H9 (cell line): Measurements from ENCODE around the gene MXI1. TPM values are rescaled to one million over a fixed set of nuclear protein-coding genes. Genes with fewer than 3 reads are reported as not detected.

Source experiments
- DNase-seq: peaks from one replicate; pipeline ENCODE4 v3.0.0-alpha.2; 2017
- H2AFZ ChIP-seq: one replicate; pipeline ENCODE4 v1.6.1; 2013; ENCODE audit warnings: mild to moderate bottlenecking, low read length, control low read depth, moderate library complexity
- H2AK5ac ChIP-seq: 2 replicates; pipeline ENCODE4 v1.6.1; 2013; ENCODE audit warnings: low read length, control low read depth, mixed read lengths; ENCODE audit not compliant: insufficient read length
- H2BK120ac ChIP-seq: one replicate; pipeline ENCODE4 v1.6.1; 2013; ENCODE audit warnings: low read depth, mild to moderate bottlenecking, low read length, control low read depth, inconsistent platforms; ENCODE audit not compliant: poor library complexity, severe bottlenecking
- H2BK12ac ChIP-seq: 2 replicates; pipeline ENCODE4 v1.6.1; 2013; ENCODE audit warnings: low read length, control low read depth, mixed read lengths, low read depth; ENCODE audit not compliant: insufficient read length
- H2BK15ac ChIP-seq: 2 replicates; pipeline ENCODE4 v1.6.1; 2013; ENCODE audit warnings: low read depth, low read length, control low read depth
- H2BK20ac ChIP-seq: one replicate; pipeline ENCODE4 v1.6.1; 2013; ENCODE audit warnings: low read depth, mild to moderate bottlenecking, low read length, control low read depth, inconsistent platforms; ENCODE audit not compliant: poor library complexity, severe bottlenecking
- H2BK5ac ChIP-seq: 2 replicates; pipeline ENCODE4 v1.6.1; 2013; ENCODE audit warnings: low read length, control low read depth, mixed read lengths; ENCODE audit not compliant: insufficient read length
- H3K14ac ChIP-seq: 2 replicates; pipeline ENCODE4 v1.6.1; 2013; ENCODE audit warnings: low read length, control low read depth; ENCODE audit not compliant: insufficient read depth
- H3K18ac ChIP-seq: 2 replicates; pipeline ENCODE4 v1.6.1; 2013; ENCODE audit warnings: low read depth, mild to moderate bottlenecking, mixed read lengths, low read length, control low read depth; ENCODE audit not compliant: insufficient read length
- H3K23ac ChIP-seq: 2 replicates; pipeline ENCODE4 v1.6.1; 2013; ENCODE audit warnings: low read length, control low read depth, mixed read lengths, low read depth; ENCODE audit not compliant: insufficient read length
- H3K23me2 ChIP-seq: 2 replicates; pipeline ENCODE4 v1.6.1; 2013; ENCODE audit warnings: low read depth, mild to moderate bottlenecking, mixed read lengths, low read length, control low read depth; ENCODE audit not compliant: insufficient read length, poor library complexity, severe bottlenecking
- H3K27ac ChIP-seq: 2 replicates; pipeline ENCODE4 v1.5.1; 2013; ENCODE audit warnings: low read length, control low read depth, mixed read lengths, low read depth; ENCODE audit not compliant: insufficient read length
- H3K27me3 ChIP-seq: 2 replicates; pipeline ENCODE4 v1.6.1; 2013; ENCODE audit warnings: low read length, control low read depth, inconsistent platforms; ENCODE audit not compliant: insufficient read depth
- H3K4ac ChIP-seq: 2 replicates; pipeline ENCODE4 v1.6.1; 2013; ENCODE audit warnings: low read depth, mild to moderate bottlenecking, control low read depth, inconsistent platforms, low read length, moderate library complexity
- H3K4me1 ChIP-seq: 2 replicates; pipeline ENCODE4 v1.6.1; 2013; ENCODE audit warnings: low read length, control low read depth, inconsistent platforms; ENCODE audit not compliant: insufficient read depth
- H3K4me2 ChIP-seq: 2 replicates; pipeline ENCODE4 v1.6.1; 2013; ENCODE audit warnings: low read length, control low read depth, mixed read lengths; ENCODE audit not compliant: insufficient read length, insufficient read depth
- H3K56ac ChIP-seq: 2 replicates; pipeline ENCODE4 v1.6.1; 2013; ENCODE audit warnings: low read depth, mild to moderate bottlenecking, mixed read lengths, low read length, control low read depth; ENCODE audit not compliant: insufficient read length
- H3K79me1 ChIP-seq: 2 replicates; pipeline ENCODE4 v1.6.1; 2013; ENCODE audit warnings: low read depth, mild to moderate bottlenecking, moderate library complexity, low read length, control low read depth, inconsistent platforms; ENCODE audit not compliant: insufficient read depth, poor library complexity, severe bottlenecking
- H3K79me2 ChIP-seq: 2 replicates; pipeline ENCODE4 v1.6.1; 2013; ENCODE audit warnings: low read length, control low read depth, inconsistent platforms; ENCODE audit not compliant: insufficient read depth
- H3K9ac ChIP-seq: 2 replicates; pipeline ENCODE4 v1.6.1; 2013; ENCODE audit warnings: low read length, control low read depth, mixed read lengths; ENCODE audit not compliant: insufficient read length; ENCODE audit errors: extremely low read depth
- H3K9me3 ChIP-seq: one replicate; pipeline ENCODE4 v1.6.1; 2013; ENCODE audit warnings: low read depth, low read length, inconsistent platforms; ENCODE audit not compliant: control insufficient read depth
- H3T11ph ChIP-seq: one replicate; pipeline ENCODE4 v1.6.1; 2013; ENCODE audit warnings: mild to moderate bottlenecking, low read length, control low read depth, inconsistent platforms
- H4K20me1 ChIP-seq: one replicate; pipeline ENCODE4 v1.6.1; 2013; ENCODE audit not compliant: control insufficient read depth, insufficient read length, insufficient read depth
- H4K5ac ChIP-seq: 2 replicates; pipeline ENCODE4 v1.6.1; 2013; ENCODE audit warnings: low read depth, mild to moderate bottlenecking, mixed read lengths, low read length, control low read depth; ENCODE audit not compliant: insufficient read length
- H4K8ac ChIP-seq: replicated peaks from 2 replicates; pipeline ENCODE4 v1.6.1; 2013; ENCODE audit warnings: low read length, control low read depth, mixed read lengths, low read depth; ENCODE audit not compliant: insufficient read length
- H4K91ac ChIP-seq: 2 replicates; pipeline ENCODE4 v1.6.1; 2013; ENCODE audit warnings: low read depth, mild to moderate bottlenecking, moderate library complexity, mixed read lengths, low read length, control low read depth; ENCODE audit not compliant: insufficient read length
- H3K27ac Mint-ChIP-seq, 3 experiments: 2 replicates in 2 of 3; 3 replicates in 1 of 3; pipeline ENCODE4 v1.8.0; 2020 to 2021; ENCODE audit warnings: mixed read lengths in 3 of 3, mild to moderate bottlenecking in 1 of 3, moderate library complexity in 1 of 3
- H3K27me3 Mint-ChIP-seq: 2 replicates; pipeline ENCODE4 v1.8.0; 2021; ENCODE audit warnings: low read depth, mild to moderate bottlenecking, moderate library complexity, mixed read lengths
- H3K36me3 Mint-ChIP-seq, 3 experiments: 2 replicates in 2 of 3; 3 replicates in 1 of 3; pipeline ENCODE4 v1.8.0; 2020 to 2021; ENCODE audit warnings: low read depth in 3 of 3, mixed read lengths in 3 of 3; ENCODE audit not compliant: insufficient read depth in 1 of 3
- H3K4me1 Mint-ChIP-seq, 2 experiments: 2 replicates each; pipeline ENCODE4 v1.8.0; 2020; ENCODE audit warnings: mixed read lengths in 2 of 2
- H3K4me3 Mint-ChIP-seq, 2 experiments: 2 replicates in 1 of 2; 3 replicates in 1 of 2; pipeline ENCODE4 v1.8.0; 2020 to 2021; ENCODE audit warnings: mild to moderate bottlenecking in 2 of 2, mixed read lengths in 2 of 2, moderate library complexity in 1 of 2
- H3K9me3 Mint-ChIP-seq, 2 experiments: 2 replicates in 1 of 2; 3 replicates in 1 of 2; pipeline ENCODE4 v1.8.0; 2020; ENCODE audit warnings: mild to moderate bottlenecking in 2 of 2, mixed read lengths in 2 of 2, moderate library complexity in 1 of 2
- WGBS: extraction: QIAGEN DNeasy Blood & Tissue Kit; methylation state at CpG from one replicate; pipeline ENCODE4 v1.1.7; 2013; ENCODE audit warnings: missing lambda C conversion rate, low lambda C conversion rate, mixed read lengths; ENCODE audit not compliant: insufficient read length; ENCODE audit errors: extremely low coverage; 5-methylcytosine and 5-hydroxymethylcytosine counted together
- total RNA-seq: library from RNA; stranded (reverse); gene quantifications from 2 replicates; pipeline ENCODE4 v1.2.1, GENCODE V29; 2021
- TF ChIP-seq, protein P1 (sequence below): fragments of 200-600 bp; sonication (generic); conservative IDR thresholded peaks from 3 replicates; pipeline ENCODE4 v1.8.0; 2021; ENCODE audit warnings: antibody characterized with exemption, mild to moderate bottlenecking

The MXI1 gene
- total RNA-seq, 1 experiment from 2014 or later = 5.6 TPM

DNA sequence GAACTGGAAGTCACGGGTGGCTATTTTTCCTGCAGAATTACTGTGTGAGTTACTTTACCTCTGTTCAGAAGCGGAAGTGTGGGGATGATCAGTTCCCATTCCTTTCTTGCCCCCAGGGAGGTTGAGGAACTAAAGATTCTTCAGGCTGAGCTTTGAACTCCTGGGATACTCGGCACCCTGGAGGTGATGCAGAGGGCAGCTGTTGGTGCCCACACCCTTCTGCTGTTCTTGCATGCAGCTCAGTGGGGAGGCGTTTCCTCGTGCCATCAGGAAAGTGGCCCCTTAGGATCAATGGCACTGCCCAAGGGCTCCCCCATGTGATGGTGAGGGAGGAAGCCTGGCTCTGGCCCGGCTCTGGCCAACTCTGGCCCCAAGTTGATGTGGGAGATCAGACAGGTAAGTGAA, 44.7 kb upstream of the MXI1 start:
- Histone ChIP-seq H3K14ac (no peak overlapping the region), H3K18ac (no peak overlapping the region), H2BK20ac (no peak overlapping the region), H3K23ac (no peak overlapping the region), H2BK12ac (no peak overlapping the region), H3K79me2 (no peaks in the 10 kb centered on the region), H3K4me1 (peaks cover 2% of the 10 kb centered on the region; the same call in 1 of the 2 replicates), H3K4me2 (no peak overlapping the region), H3K9ac (no peak overlapping the region), H4K91ac (no peak overlapping the region), H3T11ph (no peak overlapping the region), H2AK5ac (no peak overlapping the region), H3K27me3 (peaks cover 38% of the 10 kb centered on the region), H2BK120ac (no peak overlapping the region), H2AFZ (no peak overlapping the region), H3K79me1 (no peaks in the 10 kb centered on the region), H3K27ac (no peak overlapping the region), H2BK5ac (no peak overlapping the region), H4K8ac (no peak overlapping the region), H4K5ac (no peak overlapping the region), H3K56ac (no peak overlapping the region), H3K9me3 (no peaks in the 10 kb centered on the region), H2BK15ac (no peak overlapping the region), H4K20me1 (peaks cover 2% of the 10 kb centered on the region), H3K23me2 (no peaks in the 10 kb centered on the region), H3K4ac (no peak overlapping the region)
- DNase-seq = peak; percentile 36
- H3K27me3 Mint-ChIP-seq = peaks cover 99% of the 10 kb centered on the region
- peaks cover 0 to 5% of the 10 kb centered on the region in 2 experiments; a peak in 2 of 5 replicates for H3K9me3 Mint-ChIP-seq
- H3K4me1 Mint-ChIP-seq = peaks cover 24 to 32% of the 10 kb centered on the region in 2 experiments
- no peak overlapping the region; a peak in 1 of 7 replicates for H3K27ac Mint-ChIP-seq
- no CpG with 5 or more reads among the region's 6 CpGs for WGBS
- H3K4me3 Mint-ChIP-seq = no peak overlapping the region
- no peaks in the 10 kb centered on the region; a peak in 2 of 7 replicates for H3K36me3 Mint-ChIP-seq
- TF ChIP-seq, protein P1, sequence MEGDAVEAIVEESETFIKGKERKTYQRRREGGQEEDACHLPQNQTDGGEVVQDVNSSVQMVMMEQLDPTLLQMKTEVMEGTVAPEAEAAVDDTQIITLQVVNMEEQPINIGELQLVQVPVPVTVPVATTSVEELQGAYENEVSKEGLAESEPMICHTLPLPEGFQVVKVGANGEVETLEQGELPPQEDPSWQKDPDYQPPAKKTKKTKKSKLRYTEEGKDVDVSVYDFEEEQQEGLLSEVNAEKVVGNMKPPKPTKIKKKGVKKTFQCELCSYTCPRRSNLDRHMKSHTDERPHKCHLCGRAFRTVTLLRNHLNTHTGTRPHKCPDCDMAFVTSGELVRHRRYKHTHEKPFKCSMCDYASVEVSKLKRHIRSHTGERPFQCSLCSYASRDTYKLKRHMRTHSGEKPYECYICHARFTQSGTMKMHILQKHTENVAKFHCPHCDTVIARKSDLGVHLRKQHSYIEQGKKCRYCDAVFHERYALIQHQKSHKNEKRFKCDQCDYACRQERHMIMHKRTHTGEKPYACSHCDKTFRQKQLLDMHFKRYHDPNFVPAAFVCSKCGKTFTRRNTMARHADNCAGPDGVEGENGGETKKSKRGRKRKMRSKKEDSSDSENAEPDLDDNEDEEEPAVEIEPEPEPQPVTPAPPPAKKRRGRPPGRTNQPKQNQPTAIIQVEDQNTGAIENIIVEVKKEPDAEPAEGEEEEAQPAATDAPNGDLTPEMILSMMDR = peak; percentile 36; the same call in 2 of the 3 replicates
